ENCODE results near the gene PCMT1.

DNA sequence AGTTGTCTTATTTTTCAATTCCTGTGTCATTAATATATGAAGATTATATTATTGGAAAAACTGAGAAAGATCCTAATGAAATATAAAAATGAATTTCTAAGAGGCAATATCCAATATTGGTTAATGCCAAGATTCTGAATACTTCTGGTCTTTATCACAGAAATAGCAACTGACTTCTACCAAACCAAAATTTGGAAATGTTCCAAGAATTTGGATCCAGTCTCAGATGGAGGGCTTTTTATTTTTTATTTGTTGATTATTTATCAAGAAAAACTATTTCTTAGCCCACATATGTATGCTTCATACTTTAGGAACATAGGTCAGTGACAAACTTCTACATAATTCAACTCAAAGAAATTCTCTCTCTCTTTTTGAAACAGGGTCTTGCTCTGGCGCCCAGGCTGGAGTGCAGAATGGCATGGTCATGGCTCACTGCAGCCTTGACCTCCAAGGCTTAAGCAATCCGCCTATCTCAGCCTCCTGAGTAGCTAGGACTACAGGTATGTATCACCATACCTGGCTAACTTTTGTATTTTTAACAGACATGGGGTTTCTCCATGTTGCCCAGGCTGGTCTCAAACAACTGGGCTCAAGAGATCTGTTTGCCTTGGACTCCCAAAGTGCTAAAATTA, 16.3 kb upstream of the PCMT1 start:
- TF ChIP-seq, protein P1, sequence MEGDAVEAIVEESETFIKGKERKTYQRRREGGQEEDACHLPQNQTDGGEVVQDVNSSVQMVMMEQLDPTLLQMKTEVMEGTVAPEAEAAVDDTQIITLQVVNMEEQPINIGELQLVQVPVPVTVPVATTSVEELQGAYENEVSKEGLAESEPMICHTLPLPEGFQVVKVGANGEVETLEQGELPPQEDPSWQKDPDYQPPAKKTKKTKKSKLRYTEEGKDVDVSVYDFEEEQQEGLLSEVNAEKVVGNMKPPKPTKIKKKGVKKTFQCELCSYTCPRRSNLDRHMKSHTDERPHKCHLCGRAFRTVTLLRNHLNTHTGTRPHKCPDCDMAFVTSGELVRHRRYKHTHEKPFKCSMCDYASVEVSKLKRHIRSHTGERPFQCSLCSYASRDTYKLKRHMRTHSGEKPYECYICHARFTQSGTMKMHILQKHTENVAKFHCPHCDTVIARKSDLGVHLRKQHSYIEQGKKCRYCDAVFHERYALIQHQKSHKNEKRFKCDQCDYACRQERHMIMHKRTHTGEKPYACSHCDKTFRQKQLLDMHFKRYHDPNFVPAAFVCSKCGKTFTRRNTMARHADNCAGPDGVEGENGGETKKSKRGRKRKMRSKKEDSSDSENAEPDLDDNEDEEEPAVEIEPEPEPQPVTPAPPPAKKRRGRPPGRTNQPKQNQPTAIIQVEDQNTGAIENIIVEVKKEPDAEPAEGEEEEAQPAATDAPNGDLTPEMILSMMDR (IDR thresholded peaks at IDR 0.05), result no peak
- TF ChIP-seq POLR2A (IDR thresholded peaks at IDR 0.05) (no peak), POLR2AphosphoS5 (IDR thresholded peaks at IDR 0.05; ENCODE audit: insufficient read depth in 1 of 2, low read depth in 1 of 2) (no peak)
